K562 treated with DMSO at 1 percent for 24 hours (cell line): ENCODE data around the gene IKZF2. TPM values are rescaled to one million over a fixed set of nuclear protein-coding genes. Genes with fewer than 3 reads are reported as not detected.

Experiments
- total RNA-seq: library from RNA; unstranded; fragments of 300-600 nt; gene quantifications from 2 replicates; pipeline ENCODE4 v1.2.3, GENCODE V29; 2022; ENCODE audit warnings: low read depth; ENCODE audit not compliant: insufficient read depth

IKZF2 gene
- 0.09 and 0.21 TPM in 2 replicates for total RNA-seq

DNA sequence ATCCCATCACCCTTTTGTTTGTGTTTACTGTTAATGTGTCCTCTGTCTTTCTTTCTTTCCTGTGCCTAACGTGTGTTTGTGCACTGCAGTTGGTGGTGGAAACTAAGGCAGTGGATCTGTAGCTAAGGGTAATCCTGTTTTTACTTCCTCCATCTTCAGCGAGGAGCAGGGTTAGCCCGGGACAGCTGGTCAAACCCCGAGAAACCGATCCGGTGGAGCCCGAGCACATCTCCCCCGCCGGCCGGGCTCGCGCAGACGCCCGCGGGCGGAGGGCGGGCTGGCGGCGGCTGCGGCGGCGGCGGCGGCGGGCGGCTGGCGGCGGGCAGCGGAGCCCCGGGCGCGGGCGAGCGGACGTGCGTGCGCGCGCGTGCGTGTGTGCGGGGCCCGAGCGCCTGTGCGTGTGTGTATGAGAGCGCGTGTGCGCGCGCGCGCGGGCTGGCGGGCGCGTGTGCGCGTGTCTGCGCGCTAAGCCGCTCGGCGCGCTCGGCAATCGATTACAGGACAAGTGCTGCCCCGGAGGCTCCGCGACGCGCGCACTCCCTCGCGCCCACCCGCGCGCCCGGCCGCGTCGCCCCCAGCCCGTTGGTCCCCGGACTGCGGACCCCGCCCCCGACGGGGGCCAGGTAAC, at the start of gene IKZF2:
Gene IKZF2 (minus strand): TSS at position 176 of the 628 bp plus-strand sequence. CDS start 2,983 bp downstream, outside the sequence.

Other genes starting within 250 kb of the IKZF2 start
- gene SPAG16, start 132.9 kb upstream of the IKZF2 start, total RNA-seq, result 2.7 and 2.9 TPM in 2 replicates